ENCODE measurements around the gene PTPN18. TPM values are rescaled to one million over a fixed set of nuclear protein-coding genes. Genes with fewer than 3 reads are reported as not detected.

PTPN18 gene
- total RNA-seq, 1 donor from 2014 or later, result 67.8 TPM

GRCh38 chr2:130346041-130346740, 9.7 kb upstream of the PTPN18 start:
- DNase-seq (no peak), ATAC-seq (no peak)
- Histone ChIP-seq H3K9me3 (no peaks in the 10 kb centered on the region), H3K4me1 (peaks cover 9% of the 10 kb centered on the region), H3K27me3 (no peaks in the 10 kb centered on the region), H3K36me3 (peaks cover 51% of the 10 kb centered on the region), H3K4me3 (no peak overlapping the region), H3K27ac (no peak overlapping the region)
- no peak for TF ChIP-seq CTCF (IDR thresholded peaks at IDR 0.05)
- intact Hi-C loops (cut with DNase I), result no loop called here

DNA sequence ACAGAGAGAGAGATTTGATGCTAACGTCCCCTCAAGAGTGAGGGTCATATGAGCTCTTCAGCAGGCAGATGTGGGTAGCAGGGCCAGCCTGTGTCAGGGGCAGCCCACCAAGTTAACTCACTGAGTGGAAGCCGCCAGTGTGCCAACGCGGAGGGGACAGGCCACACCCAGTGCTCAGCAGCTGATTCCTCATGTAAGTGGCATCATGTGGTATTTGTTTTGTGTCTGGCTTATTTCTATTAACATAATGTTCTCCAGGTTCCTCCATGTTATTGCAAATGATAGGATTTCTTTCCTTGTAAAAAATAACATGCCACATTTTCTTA, 9.2 kb upstream of the PTPN18 start:
- Histone ChIP-seq H3K27ac (no peak overlapping the region), H3K27me3 (no peaks in the 10 kb centered on the region), H3K4me1 (peaks cover 9% of the 10 kb centered on the region), H3K4me3 (no peak overlapping the region), H3K36me3 (peaks cover 51% of the 10 kb centered on the region), H3K9me3 (no peaks in the 10 kb centered on the region)
- ATAC-seq (no peak), DNase-seq (no peak)
- no peak for TF ChIP-seq CTCF (IDR thresholded peaks at IDR 0.05)
- intact Hi-C loops (cut with DNase I), result no loop called here

- Histone ChIP-seq H3K27me3 (no peaks in the 10 kb centered on the region), H3K27ac (no peak overlapping the region), H3K36me3 (peaks cover 51% of the 10 kb centered on the region), H3K4me1 (peaks cover 9% of the 10 kb centered on the region), H3K4me3 (no peak overlapping the region), H3K9me3 (no peaks in the 10 kb centered on the region)
- intact Hi-C loops (cut with DNase I), result no loop called here
- DNase-seq (no peak), ATAC-seq (no peak)
- no peak for TF ChIP-seq CTCF (IDR thresholded peaks at IDR 0.05)
Observed at GRCh38 chr2:130347220-130347925, 8.5 kb upstream of the PTPN18 start.

DNA sequence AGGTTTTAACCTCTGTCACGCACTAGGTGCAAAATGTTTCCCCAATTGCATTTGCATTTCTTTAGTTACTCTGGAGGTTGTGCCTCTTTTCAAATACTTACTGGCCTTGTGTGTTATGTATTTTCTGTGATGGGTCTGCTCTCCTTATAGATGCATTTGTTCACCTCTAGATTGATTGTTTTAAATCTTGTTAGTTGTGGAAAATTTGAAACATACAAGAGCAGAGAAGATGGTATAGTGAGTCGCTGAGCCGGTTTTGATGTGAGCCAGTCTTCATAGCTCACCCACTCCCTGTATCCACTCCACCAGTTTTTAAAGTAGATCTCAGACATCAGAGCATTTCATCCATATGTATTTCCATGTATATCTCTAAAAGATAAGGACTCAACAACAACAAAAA, 6.7 kb upstream of the PTPN18 start:
- H3K9me3 ChIP-seq, result no peaks in the 10 kb centered on the region
- no peak for ATAC-seq
- peaks cover 49% of the 10 kb centered on the region for H3K36me3 ChIP-seq
- no peaks in the 10 kb centered on the region for H3K27me3 ChIP-seq
- TF ChIP-seq CTCF (IDR thresholded peaks at IDR 0.05), result no peak
- intact Hi-C loops (cut with DNase I), result no loop called here
- no peak overlapping the region for H3K4me3 ChIP-seq
- H3K27ac ChIP-seq, result no peak overlapping the region
- peaks cover under 1% of the 10 kb centered on the region for H3K4me1 ChIP-seq
- no peak for DNase-seq

- Histone ChIP-seq H3K36me3 (peaks cover 24% of the 10 kb centered on the region), H3K9me3 (no peaks in the 10 kb centered on the region), H3K27ac (no peak overlapping the region), H3K27me3 (no peaks in the 10 kb centered on the region), H3K4me1 (peaks cover 12% of the 10 kb centered on the region), H3K4me3 (no peak overlapping the region)
- TF ChIP-seq CTCF (IDR thresholded peaks at IDR 0.05), result no peak
- DNase-seq (no peak), ATAC-seq (no peak)
- intact Hi-C loops (cut with DNase I), result no loop called here
Observed at GRCh38 chr2:130351711-130352110, 4.1 kb upstream of the PTPN18 start.
